ENCODE measurements around the gene SGTA. TPM values are rescaled to one million over a fixed set of nuclear protein-coding genes. Genes with fewer than 3 reads are reported as not detected.
A peak's percentile ranks its signal among the peaks of the same experiment; 100 is the strongest.

The SGTA gene
- total and polyA plus RNA-seq, 2 of the 13 experiments (the other 11 are each of a cell fraction or from before 2014, with no cell fraction given), result 43.9 to 47.4 TPM

DNA sequence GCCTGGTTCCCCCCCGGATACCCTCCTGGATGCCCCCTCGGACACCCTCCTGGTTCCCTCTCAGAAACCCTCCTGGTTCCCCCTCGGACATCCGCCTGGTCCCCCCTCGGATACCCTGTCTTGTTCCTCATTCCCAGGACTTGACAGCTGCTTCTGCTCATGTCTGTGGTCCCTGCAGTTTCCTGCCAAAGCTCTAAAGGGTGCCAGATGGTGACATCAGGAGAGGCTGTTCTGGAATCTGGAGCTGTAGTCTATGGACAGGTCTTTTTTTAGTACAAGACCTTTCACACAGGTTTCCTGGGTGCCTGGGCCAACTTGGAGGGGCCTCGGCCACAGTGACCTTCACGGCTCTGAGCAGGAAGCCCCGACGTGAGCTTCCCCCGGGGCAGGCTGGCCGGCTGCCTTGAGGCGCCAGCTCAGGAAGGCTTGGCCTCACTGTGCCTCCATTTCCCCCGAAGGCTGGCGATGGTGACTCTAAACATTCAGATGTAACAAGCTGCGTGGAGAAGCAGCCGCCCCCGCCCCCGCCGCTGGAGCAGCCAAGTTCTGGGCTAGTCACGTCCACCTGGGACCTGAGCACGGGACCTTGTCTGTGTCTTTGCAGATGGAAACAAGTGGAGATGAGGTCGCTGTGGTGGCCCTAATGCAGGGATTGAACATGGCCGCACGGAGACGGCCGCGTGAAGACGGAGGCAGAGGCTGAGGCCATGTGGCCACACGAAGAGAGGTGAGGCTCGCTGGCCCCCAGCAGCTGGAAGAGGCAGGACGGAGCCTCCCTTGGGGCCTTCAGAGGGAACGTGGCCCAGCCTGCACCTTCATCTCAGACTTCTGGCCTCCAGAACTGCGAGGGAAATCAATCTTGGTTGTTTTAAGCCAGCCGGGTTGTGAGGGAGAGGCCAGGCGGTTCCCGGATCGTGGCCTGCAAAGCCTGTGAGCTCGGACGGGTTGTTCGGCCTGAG is 12.7 kb downstream of the SGTA start:
- peaks cover 53% of the 10 kb centered on the region for H3K79me2 ChIP-seq (ENCODE audit: insufficient read depth, low read length)
- H3K4me3 ChIP-seq (replicated peaks in 1 of 3; ENCODE audit: insufficient read depth in 1 of 3, low read depth in 2 of 3, low read length in 3 of 3), result no peak overlapping the region
- POLR2A ChIA-PET, result no interaction called here
- in situ Hi-C loops (cut with HindIII; ENCODE audit: extremely low pct_ligation_motif_present, low pct_unique_long_range_greater_than_20kb) (no loop called here), intact Hi-C loops (cut with micrococcal nuclease; ENCODE audit: unreplicated experiment) (no loop called here)
- DNase-seq (ENCODE audit: low spot score) (no peak), FAIRE-seq (no peak), ATAC-seq (no peak)
- no peak overlapping the region for H3K9ac ChIP-seq (ENCODE audit: insufficient read depth, low read depth, low read length)
- peaks cover 9% of the 10 kb centered on the region for H3K4me1 ChIP-seq (ENCODE audit: insufficient read depth, low read length)
- CTCF ChIA-PET (ENCODE audit: low intra/inter-chr PET ratio, low total read pairs), result no interaction called here
- WGBS (ENCODE audit: low lambda C conversion rate), result 96% methylated on average over 36 of the region's 40 CpGs
- no TSS peak for BruUV-seq (replicated peaks)
- no peaks in the 10 kb centered on the region for H3K9me3 ChIP-seq (ENCODE audit: low read length)
- TF ChIP-seq NFIC (IDR thresholded peaks at IDR 0.05; ENCODE audit: low read length) (no peak), NAIF1 (CRISPR knock-in tag; IDR thresholded peaks at IDR 0.05; ENCODE audit: borderline replicate concordance) (no peak), PLRG1 (conservative IDR thresholded peaks at IDR 0.05) (no peak), JUND (CRISPR knock-in tag; IDR thresholded peaks at IDR 0.05) (no peak), TBP (CRISPR knock-in tag; IDR thresholded peaks at IDR 0.05) (no peak), ZNF784 (CRISPR knock-in tag; IDR thresholded peaks at IDR 0.05; ENCODE audit: borderline replicate concordance) (no peak)
- H3K36me3 ChIP-seq (replicated peaks in 1 of 2; ENCODE audit: control insufficient read depth in 1 of 2, insufficient read depth in 2 of 2, low read length in 2 of 2), result peaks cover 17 to 37% of the 10 kb centered on the region in 2 experiments
- peaks cover 19% of the 10 kb centered on the region; the same call in 1 of the 2 replicates for H4K20me1 ChIP-seq (ENCODE audit: insufficient read depth, low read length)
- no peak overlapping the region for H3K27ac ChIP-seq (ENCODE audit: extremely low read length, insufficient read depth, low read length)
- H3K27me3 ChIP-seq (ENCODE audit: control insufficient read depth in 1 of 2, insufficient read depth in 2 of 2, low read length in 2 of 2), result no peaks in the 10 kb centered on the region
- no peak overlapping the region for H2AFZ ChIP-seq (ENCODE audit: low read length)
- H3K4me2 ChIP-seq (ENCODE audit: low read depth, low read length), result no peak overlapping the region

DNA sequence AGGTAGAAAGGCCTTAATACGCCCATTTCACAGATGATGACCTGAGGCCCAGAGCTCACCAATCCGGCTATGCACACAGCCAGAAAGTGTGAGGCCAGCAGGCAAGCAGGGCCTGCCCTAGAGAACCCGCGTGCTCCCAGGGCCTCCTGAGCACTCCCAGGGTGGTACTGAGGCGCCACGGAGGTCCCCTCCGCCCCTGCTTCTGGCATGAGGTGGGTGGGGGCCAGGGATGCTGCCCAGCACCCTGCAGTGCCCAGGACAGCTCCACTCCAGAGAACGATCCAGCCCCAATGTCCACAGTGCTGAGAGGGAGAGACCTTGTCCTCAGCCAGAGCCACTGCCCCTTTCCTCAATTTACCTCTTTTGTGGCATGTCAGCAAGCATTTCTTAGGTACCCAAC is 13.9 kb downstream of the SGTA start:
- Histone ChIP-seq H3K36me3 (replicated peaks in 1 of 2; ENCODE audit: control insufficient read depth in 1 of 2, insufficient read depth in 2 of 2, low read length in 2 of 2) (peaks cover 20 to 45% of the 10 kb centered on the region in 2 experiments), H3K79me2 (ENCODE audit: insufficient read depth, low read length) (peaks cover 42% of the 10 kb centered on the region), H3K4me2 (ENCODE audit: low read depth, low read length) (no peak overlapping the region), H4K20me1 (ENCODE audit: insufficient read depth, low read length) (peaks cover 19% of the 10 kb centered on the region; the same call in 1 of the 2 replicates), H3K9ac (ENCODE audit: insufficient read depth, low read depth, low read length) (no peak overlapping the region), H3K4me1 (ENCODE audit: insufficient read depth, low read length) (no peaks in the 10 kb centered on the region), H3K9me3 (ENCODE audit: low read length) (no peaks in the 10 kb centered on the region), H2AFZ (ENCODE audit: low read length) (no peak overlapping the region), H3K27ac (ENCODE audit: extremely low read length, insufficient read depth, low read length) (no peak overlapping the region), H3K27me3 (ENCODE audit: control insufficient read depth in 1 of 2, insufficient read depth in 2 of 2, low read length in 2 of 2) (no peaks in the 10 kb centered on the region), H3K4me3 (replicated peaks in 1 of 3; ENCODE audit: insufficient read depth in 1 of 3, low read depth in 2 of 3, low read length in 3 of 3) (no peak overlapping the region)
- no TSS peak for BruUV-seq (replicated peaks)
- ChIA-PET POLR2A (no interaction called here), CTCF (ENCODE audit: low intra/inter-chr PET ratio, low total read pairs) (no interaction called here)
- in situ Hi-C loops (cut with HindIII; ENCODE audit: extremely low pct_ligation_motif_present, low pct_unique_long_range_greater_than_20kb), result no loop called here
- TF ChIP-seq ZMAT5 (CRISPR knock-in tag; IDR thresholded peaks at IDR 0.05; ENCODE audit: borderline replicate concordance, low read depth) (no peak), ZNF629 (CRISPR knock-in tag; conservative IDR thresholded peaks at IDR 0.05) (peak; percentile 81)
- no peak for ATAC-seq
- no peak for DNase-seq (ENCODE audit: low spot score)
- FAIRE-seq, result no peak
- intact Hi-C loops (cut with micrococcal nuclease; ENCODE audit: unreplicated experiment), result no loop called here
- no CpG with 5 or more reads among the region's 8 CpGs for WGBS (ENCODE audit: low lambda C conversion rate)

All from HepG2 (cell line).